Ishikawa (cell line): ENCODE measurements around the gene ASH1L.

ENCODE experiments used
- CEBPB ChIP-seq: IDR thresholded peaks from 2 replicates; pipeline ENCODE4 v1.6.1; 2012
- CREB1 ChIP-seq: IDR thresholded peaks from 2 replicates; pipeline ENCODE4 v1.6.1; 2012; ENCODE audit warnings: low read depth
- EP300 ChIP-seq: IDR thresholded peaks from 2 replicates; pipeline ENCODE4 v1.6.1; 2012; ENCODE audit warnings: borderline replicate concordance
- MAX ChIP-seq: IDR thresholded peaks from 2 replicates; pipeline ENCODE4 v1.6.1; 2012
- NFIC ChIP-seq: IDR thresholded peaks from 2 replicates; pipeline ENCODE4 v1.6.1; 2012
- RAD21 ChIP-seq: IDR thresholded peaks from 2 replicates; pipeline ENCODE4 v1.6.1; 2012; ENCODE audit warnings: low read depth
- REST ChIP-seq: IDR thresholded peaks from 2 replicates; pipeline ENCODE4 v1.6.1; 2012; ENCODE audit warnings: low read depth, mild to moderate bottlenecking
- TAF1 ChIP-seq: IDR thresholded peaks from 2 replicates; pipeline ENCODE4 v1.6.1; 2012; ENCODE audit warnings: low read depth, mild to moderate bottlenecking
- TCF12 ChIP-seq: IDR thresholded peaks from 2 replicates; pipeline ENCODE4 v1.6.1; 2012; ENCODE audit warnings: low read depth
- USF1 ChIP-seq: IDR thresholded peaks from 2 replicates; pipeline ENCODE4 v1.6.1; 2012
- YY1 ChIP-seq: IDR thresholded peaks from 2 replicates; pipeline ENCODE4 v1.6.1; 2012; ENCODE audit warnings: low read depth

- TF ChIP-seq YY1 (no peak), REST (no peak), TCF12 (no peak), TAF1 (no peak), MAX (no peak), EP300 (no peak), USF1 (no peak), CREB1 (no peak), NFIC (no peak), RAD21 (no peak), CEBPB (no peak)
Measured at GRCh38 chr1:155295183-155295941, 267.2 kb downstream of the ASH1L start.
